ENCODE results near the gene RAB11B.

GRCh38 chr19:8423817-8424223 is 33.7 kb downstream of the RAB11B start:
- TF ChIP-seq CTCF (IDR thresholded peaks at IDR 0.05) (no peak), POLR2A (IDR thresholded peaks at IDR 0.05) (no peak)
